Activated T-helper 1 cell treated with anti-CD3 and anti-CD28 coated beads, Interleukin-12 subunit alpha, Interleukin-12 subunit beta, Interleukin-2, Interleukin-4 antibody, amounts not matched to agents 30 ng/mL and 10 ng/mL and 1 ng/mL, durations not matched to agents 14 hours and 24 hours and 36 hours (primary cell): Measurements from ENCODE around the gene SLC25A24. TPM values are rescaled to one million over a fixed set of nuclear protein-coding genes. Genes with fewer than 3 reads are reported as not detected.
"Not testable (repeated sequence)": the region's sequence is repeated elsewhere in the genome, so short reads cannot be mapped to it uniquely, and the experiment has no call there.

Source experiments
- DNase-seq: peaks from one replicate; pipeline ENCODE4 v3.0.0; 2021; ENCODE audit warnings: low spot score
- H3K27ac Mint-ChIP-seq: one replicate; pipeline ENCODE4 v1.8.0; 2021; ENCODE audit warnings: mild to moderate bottlenecking, mixed read lengths
- H3K27me3 Mint-ChIP-seq: one replicate; pipeline ENCODE4 v1.8.0; 2022; ENCODE audit warnings: mild to moderate bottlenecking, moderate library complexity, mixed read lengths; ENCODE audit not compliant: insufficient read depth
- H3K36me3 Mint-ChIP-seq: one replicate; pipeline ENCODE4 v1.8.0; 2021; ENCODE audit warnings: low read depth, mixed read lengths
- H3K4me1 Mint-ChIP-seq: one replicate; pipeline ENCODE4 v1.8.0; 2021; ENCODE audit warnings: low read depth, mixed read lengths
- H3K4me3 Mint-ChIP-seq: one replicate; pipeline ENCODE4 v1.8.0; 2021; ENCODE audit warnings: mild to moderate bottlenecking, moderate library complexity, mixed read lengths
- H3K9me3 Mint-ChIP-seq: one replicate; pipeline ENCODE4 v1.8.0; 2021; ENCODE audit warnings: mixed read lengths
- intact Hi-C: fragments of 100-400 bp; cut with micrococcal nuclease; formaldehyde crosslinking; loops from one replicate; pipeline ENCODE4 v1.15.1; 2024
- total RNA-seq: library from RNA; stranded (reverse); gene quantifications from 2 replicates; pipeline ENCODE4 v1.2.3, GENCODE V29; 2022

SLC25A24 gene
- 14.6 and 16.6 TPM in 2 replicates for total RNA-seq

GRCh38 chr1:108199781-108200686, at the start of gene SLC25A24:
Gene SLC25A24, minus strand, starts transcription at chr1:108200343. Its CDS starts 205 bp downstream, at chr1:108200138.
- Mint-ChIP-seq H3K4me3 (peak within 1 kb of the TSS; percentile 91), H3K27me3 (peaks cover 7% of the 10 kb centered on the region), H3K9me3 (peaks cover 12% of the 10 kb centered on the region), H3K36me3 (peaks cover 16% of the 10 kb centered on the region), H3K4me1 (peaks cover 38% of the 10 kb centered on the region), H3K27ac (peak within 1 kb of the TSS; percentile 78)
- intact Hi-C loops: loop anchor here (1.0 to 5.0 kb wide), 5 partner anchors 11 to 442 kb away; partner anchors contain the start of gene EEIG2
- peak; percentile 83 for DNase-seq

- H3K36me3 Mint-ChIP-seq, H3K4me1 Mint-ChIP-seq, H3K27ac Mint-ChIP-seq, DNase-seq, H3K4me3 Mint-ChIP-seq, H3K9me3 Mint-ChIP-seq, H3K27me3 Mint-ChIP-seq, intact Hi-C loops: not testable (repeated sequence)
Measured at GRCh38 chr1:108243976-108244375, 43.8 kb upstream of the SLC25A24 start, which contains the start of gene NBPF4. Gene NBPF4, minus strand, starts transcription at chr1:108244076. Its CDS starts 315 bp downstream, at chr1:108243761.

- H3K4me3 Mint-ChIP-seq, intact Hi-C loops, H3K36me3 Mint-ChIP-seq, H3K27ac Mint-ChIP-seq, H3K4me1 Mint-ChIP-seq, H3K9me3 Mint-ChIP-seq, H3K27me3 Mint-ChIP-seq, DNase-seq: not testable (repeated sequence)
Measured at GRCh38 chr1:108239426-108239825, 39.3 kb upstream of the SLC25A24 start.

- H3K4me1 Mint-ChIP-seq, H3K9me3 Mint-ChIP-seq, H3K36me3 Mint-ChIP-seq, intact Hi-C loops, H3K27me3 Mint-ChIP-seq, DNase-seq, H3K27ac Mint-ChIP-seq, H3K4me3 Mint-ChIP-seq: not testable (repeated sequence)
Measured at GRCh38 chr1:108235308-108235707, 35.2 kb upstream of the SLC25A24 start.

- H3K36me3 Mint-ChIP-seq, H3K4me1 Mint-ChIP-seq, DNase-seq, H3K27ac Mint-ChIP-seq, H3K27me3 Mint-ChIP-seq, H3K4me3 Mint-ChIP-seq, intact Hi-C loops, H3K9me3 Mint-ChIP-seq: not testable (repeated sequence)
Measured at GRCh38 chr1:108232183-108232582, 32.0 kb upstream of the SLC25A24 start.

GRCh38 chr1:108229976-108230375, 29.8 kb upstream of the SLC25A24 start:
- H3K4me3 Mint-ChIP-seq, H3K9me3 Mint-ChIP-seq, intact Hi-C loops, H3K27me3 Mint-ChIP-seq, H3K4me1 Mint-ChIP-seq, H3K36me3 Mint-ChIP-seq, DNase-seq, H3K27ac Mint-ChIP-seq: not testable (repeated sequence)

- DNase-seq, H3K9me3 Mint-ChIP-seq, H3K27ac Mint-ChIP-seq, H3K4me3 Mint-ChIP-seq, H3K4me1 Mint-ChIP-seq, H3K36me3 Mint-ChIP-seq, H3K27me3 Mint-ChIP-seq, intact Hi-C loops: not testable (repeated sequence)
Measured at GRCh38 chr1:108227772-108228171, 27.6 kb upstream of the SLC25A24 start.

GRCh38 chr1:108226855-108227254, 26.7 kb upstream of the SLC25A24 start:
- H3K36me3 Mint-ChIP-seq, H3K4me3 Mint-ChIP-seq, H3K4me1 Mint-ChIP-seq, intact Hi-C loops, H3K27ac Mint-ChIP-seq, H3K27me3 Mint-ChIP-seq, DNase-seq, H3K9me3 Mint-ChIP-seq: not testable (repeated sequence)

GRCh38 chr1:108223226-108223625, 23.1 kb upstream of the SLC25A24 start:
- H3K27me3 Mint-ChIP-seq, H3K36me3 Mint-ChIP-seq, H3K9me3 Mint-ChIP-seq, H3K27ac Mint-ChIP-seq, DNase-seq, H3K4me3 Mint-ChIP-seq, H3K4me1 Mint-ChIP-seq, intact Hi-C loops: not testable (repeated sequence)

- H3K36me3 Mint-ChIP-seq, H3K9me3 Mint-ChIP-seq, H3K4me3 Mint-ChIP-seq, H3K27me3 Mint-ChIP-seq, H3K27ac Mint-ChIP-seq, DNase-seq, H3K4me1 Mint-ChIP-seq, intact Hi-C loops: not testable (repeated sequence)
Measured at GRCh38 chr1:108217515-108218174, 17.5 kb upstream of the SLC25A24 start.

- H3K9me3 Mint-ChIP-seq, H3K4me1 Mint-ChIP-seq, H3K36me3 Mint-ChIP-seq: not testable (repeated sequence)
Measured at GRCh38 chr1:108217007-108217406, 16.9 kb upstream of the SLC25A24 start.

GRCh38 chr1:108216028-108216890, 16.1 kb upstream of the SLC25A24 start:
- H3K27me3 Mint-ChIP-seq: peaks cover 10% of the 10 kb centered on the region
- H3K4me3 Mint-ChIP-seq, DNase-seq, H3K27ac Mint-ChIP-seq, intact Hi-C loops, H3K4me1 Mint-ChIP-seq, H3K9me3 Mint-ChIP-seq, H3K36me3 Mint-ChIP-seq: not testable (repeated sequence)

More at GRCh38 chr1:108217007-108217406, 16.9 kb upstream of the SLC25A24 start:
- H3K4me3 Mint-ChIP-seq, H3K27ac Mint-ChIP-seq, DNase-seq, intact Hi-C loops, H3K27me3 Mint-ChIP-seq: not testable (repeated sequence)
